GM12878 (cell line): ENCODE measurements around the gene MAPK13. TPM values are rescaled to one million over a fixed set of nuclear protein-coding genes. Genes with fewer than 3 reads are reported as not detected.

Source experiments
- ATAC-seq: fragments of 200-7000 bp; cut with Tn5 transposase; 3 replicates; pipeline ENCODE4 v1.9.1; 2020; ENCODE audit warnings: mild to moderate bottlenecking, moderate library complexity
- BruUV-seq: library from RNA; stranded (reverse); fragments of 400-500 nt; replicated peaks from 2 replicates; lab custom pipeline; 2021; lab: Mats Ljungman, UMichigan
- CTCF ChIA-PET: fragments of 300-600 bp; sonication (Branson Sonifier 250); formaldehyde crosslinking; extraction: SDS; loops from one replicate; lab custom pipeline; 2021; ENCODE audit warnings: inconsistent platforms; lab: Yijun Ruan, JAX
- POLR2A ChIA-PET: fragments of 350-600 bp; formaldehyde crosslinking; extraction: SDS; loops from one replicate; lab custom pipeline; 2021; ENCODE audit warnings: inconsistent platforms; lab: Charles Lee
- RAD21 ChIA-PET: fragments of 300-600 bp; sonication (Branson Sonifier 250); formaldehyde crosslinking; loops from one replicate; lab custom pipeline; 2023; ENCODE audit warnings: antibody characterized with exemption; ENCODE audit not compliant: unreplicated experiment; lab: Charles Lee
- SMC1A ChIA-PET: fragments of 300-600 bp; sonication (Branson Sonifier 250); formaldehyde crosslinking; loops from one replicate; lab custom pipeline; 2023; ENCODE audit not compliant: unreplicated experiment, uncharacterized antibody; lab: Charles Lee
- DNase-seq: peaks from one replicate; pipeline ENCODE4 v3.0.0-alpha.2; 2011; ENCODE audit warnings: low read depth, low spot score
- FAIRE-seq: peaks from 3 replicates; lab custom pipeline; 2011; peaks lifted over from hg19 to GRCh38; lab: Jason Lieb, UNC
- H2AFZ ChIP-seq: 2 replicates; pipeline ENCODE4 v1.6.0; 2011; ENCODE audit warnings: low read depth, low read length, control low read depth; ENCODE audit not compliant: control insufficient read depth
- H3K27ac ChIP-seq: 2 replicates; pipeline ENCODE4 v1.5.1; 2011; ENCODE audit warnings: control low read depth; ENCODE audit not compliant: control insufficient read depth, insufficient read depth
- H3K27me3 ChIP-seq, 2 experiments: replicated peaks in 1 of 2; 2 replicates each; pipeline versions ENCODE4 v1.6.0 to v1.6.1; 2011; ENCODE audit warnings: low read length in 1 of 2; ENCODE audit not compliant: control insufficient read depth in 2 of 2, insufficient read depth in 2 of 2
- H3K36me3 ChIP-seq, 2 experiments: 2 replicates each; pipeline ENCODE4 v1.5.1; 2011; ENCODE audit warnings: low read length in 1 of 2; ENCODE audit not compliant: control insufficient read depth in 2 of 2, insufficient read depth in 2 of 2
- H3K4me1 ChIP-seq: 2 replicates; pipeline ENCODE4 v1.6.1; 2011; ENCODE audit warnings: mild to moderate bottlenecking, low read length, moderate library complexity, mixed read lengths; ENCODE audit not compliant: control insufficient read depth, insufficient read depth
- H3K4me2 ChIP-seq: 2 replicates; pipeline ENCODE4 v1.6.0; 2011; ENCODE audit warnings: control low read depth; ENCODE audit not compliant: control insufficient read depth, insufficient read depth
- H3K4me3 ChIP-seq: fragments of 200-600 bp; sonication (generic); 2 replicates; pipeline ENCODE4 v1.5.1; 2016
- H3K79me2 ChIP-seq: 2 replicates; pipeline ENCODE4 v1.6.0; 2011; ENCODE audit warnings: low read length; ENCODE audit not compliant: control insufficient read depth, insufficient read depth
- H3K9ac ChIP-seq: 2 replicates; pipeline ENCODE4 v1.8.0; 2011; ENCODE audit warnings: low read length, control low read depth, mixed read lengths; ENCODE audit not compliant: control insufficient read depth, insufficient read depth
- H3K9me3 ChIP-seq: replicated peaks from 3 replicates; pipeline ENCODE4 v1.5.1; 2011; ENCODE audit warnings: mild to moderate bottlenecking, low read length; ENCODE audit not compliant: control insufficient read depth, insufficient read depth
- H4K20me1 ChIP-seq: 2 replicates; pipeline ENCODE4 v1.6.0; 2011; ENCODE audit not compliant: control insufficient read depth, insufficient read depth
- BHLHE40 ChIP-seq, 2 experiments: fragments of 450-650 bp in 1 of 2; IDR thresholded peaks; 2 replicates each; pipeline ENCODE4 v1.6.1; 2011 to 2017; ENCODE audit warnings: low read depth in 2 of 2, borderline replicate concordance in 1 of 2, improper control_type of control experiment in 1 of 2, low read length in 1 of 2, mild to moderate bottlenecking in 1 of 2
- BMI1 ChIP-seq: fragments of 450-650 bp; IDR thresholded peaks from 2 replicates; pipeline ENCODE4 v1.6.1; 2016; ENCODE audit warnings: mild to moderate bottlenecking, moderate library complexity, borderline replicate concordance
- CHD2 ChIP-seq: IDR thresholded peaks from 2 replicates; pipeline ENCODE4 v1.6.1; 2011; ENCODE audit warnings: low read depth, low read length, improper control_type of control experiment, borderline replicate concordance
- EP300 ChIP-seq, 2 experiments: fragments of 150-350 bp in 1 of 2; IDR thresholded peaks; 2 replicates each; pipeline ENCODE4 v1.6.1; 2011 to 2012; ENCODE audit warnings: low read depth in 2 of 2, low read length in 2 of 2, borderline replicate concordance in 1 of 2, improper control_type of control experiment in 1 of 2, inconsistent platforms in 1 of 2; ENCODE audit not compliant: control insufficient read depth in 1 of 2
- EZH2 ChIP-seq: IDR thresholded peaks from 2 replicates; pipeline ENCODE4 v1.6.1; 2012; ENCODE audit warnings: low read depth, mild to moderate bottlenecking, control low read depth, inconsistent platforms, low read length, borderline replicate concordance; ENCODE audit not compliant: control insufficient read depth
- HDAC2 ChIP-seq: fragments of 200-600 bp; sonication (generic); IDR thresholded peaks from 2 replicates; pipeline ENCODE4 v1.6.1; 2017
- HDGF ChIP-seq: fragments of 450-650 bp; IDR thresholded peaks from 2 replicates; pipeline ENCODE4 v1.6.1; 2016; ENCODE audit warnings: antibody characterized with exemption
- MEF2A ChIP-seq: IDR thresholded peaks from 2 replicates; pipeline ENCODE4 v1.6.1; 2011; ENCODE audit warnings: low read depth, mild to moderate bottlenecking, low read length, moderate library complexity; ENCODE audit not compliant: insufficient read depth
- PRDM15 ChIP-seq: fragments of 450-650 bp; formaldehyde crosslinking; IDR thresholded peaks from 2 replicates; pipeline ENCODE4 v1.4.0; 2020; ENCODE audit warnings: mild to moderate bottlenecking, moderate library complexity
- RBBP5 ChIP-seq: fragments of 200-600 bp; sonication (generic); conservative IDR thresholded peaks from 2 replicates; pipeline ENCODE4 v1.6.1; 2016
- SKIL ChIP-seq: fragments of 450-650 bp; IDR thresholded peaks from 2 replicates; pipeline ENCODE4 v1.6.1; 2017; ENCODE audit warnings: mild to moderate bottlenecking, low read depth, inconsistent platforms; ENCODE audit not compliant: poor library complexity, severe bottlenecking
- WRNIP1 ChIP-seq: IDR thresholded peaks from 2 replicates; pipeline ENCODE4 v1.6.1; 2011; ENCODE audit warnings: low read depth, low read length, improper control_type of control experiment, borderline replicate concordance
- ZNF217 ChIP-seq: fragments of 450-650 bp; IDR thresholded peaks from 2 replicates; pipeline ENCODE4 v1.6.1; 2017; ENCODE audit warnings: antibody characterized with exemption, mild to moderate bottlenecking
- WGBS: methylation state at CpG from one replicate; pipeline ENCODE4 v1.1.6; 2016; ENCODE audit warnings: low lambda C conversion rate; ENCODE audit not compliant: insufficient replicate concordance, insufficient coverage; ENCODE audit errors: missing lambda C conversion rate; 5-methylcytosine and 5-hydroxymethylcytosine counted together
- in situ Hi-C: fragments of 300-500 bp; cut with MboI; formaldehyde crosslinking; loops from 9 replicates; pipeline ENCODE4 v1.14.3; 2018; ENCODE audit warnings: mixed read lengths
- intact Hi-C: fragments of 100-400 bp; cut with micrococcal nuclease; formaldehyde crosslinking; loops from one replicate; pipeline ENCODE4 v1.14.2; 2022; ENCODE audit not compliant: unreplicated experiment
- polyA plus RNA-seq, 11 experiments: library from polyadenylated mRNA; depleted of rRNA in 4 of 11; unstranded in 6 of 11; stranded (reverse) in 5 of 11; fragments of >200 nt; fragmentation: Nextera tagmentation in 4 of 11; fragmentation: Illumina TruSeq in 1 of 11; extraction: Ambion mirVana in 4 of 11; extraction: Trizol in 1 of 11; gene quantifications; 1 replicate in 1 of 11; 2 replicates in 10 of 11; pipeline versions ENCODE4 v1.2.1 to v1.2.3, GENCODE V29; 2011 to 2016; ENCODE audit warnings: inconsistent platforms in 2 of 11, missing spikeins in 2 of 11, low read depth in 1 of 11
- total RNA-seq, 4 experiments: library from RNA; depleted of rRNA in 3 of 4; stranded (reverse); fragments of >200 nt in 3 of 4; fragmentation: Illumina TruSeq in 1 of 4; extraction: Trizol in 1 of 4; gene quantifications; 2 replicates each; pipeline versions ENCODE4 v1.2.1 to v1.2.3, GENCODE V29; 2013 to 2021
- TF ChIP-seq, protein P1 (sequence below): fragments of 450-650 bp; formaldehyde crosslinking; IDR thresholded peaks from 2 replicates; pipeline ENCODE4 v1.5.0; 2022; ENCODE audit warnings: mild to moderate bottlenecking, missing genetic modification characterization

The MAPK13 gene
- total and polyA plus RNA-seq, 10 of the 15 experiments (the other 5 are each of a cell fraction or from before 2014, with no cell fraction given): 1.8 to 48.0 (median 37.5) TPM

- Histone ChIP-seq H3K4me1 (no peaks in the 10 kb centered on the region), H2AFZ (no peak overlapping the region), H4K20me1 (no peaks in the 10 kb centered on the region), H3K9ac (no peak overlapping the region), H3K4me2 (no peak overlapping the region)
- BruUV-seq: no TSS peak
- ChIA-PET RAD21 (interaction anchor here (0.7 kb wide), 1 partner anchor 216 kb away, joined by 3 read pairs; no protein-coding TSS in a partner anchor), POLR2A (no interaction called here)
- TF ChIP-seq SKIL: no peak
- TF ChIP-seq WRNIP1: no peak
- no peak for TF ChIP-seq RBBP5
- no peak for TF ChIP-seq BHLHE40 (IDR thresholded peaks at IDR 0.05; ENCODE audit: borderline replicate concordance in 1 of 2, low read depth in 2 of 2, low read length in 1 of 2)
- no peak for TF ChIP-seq BMI1
- TF ChIP-seq MEF2A: no peak
- TF ChIP-seq HDGF: no peak
- TF ChIP-seq, protein P1, sequence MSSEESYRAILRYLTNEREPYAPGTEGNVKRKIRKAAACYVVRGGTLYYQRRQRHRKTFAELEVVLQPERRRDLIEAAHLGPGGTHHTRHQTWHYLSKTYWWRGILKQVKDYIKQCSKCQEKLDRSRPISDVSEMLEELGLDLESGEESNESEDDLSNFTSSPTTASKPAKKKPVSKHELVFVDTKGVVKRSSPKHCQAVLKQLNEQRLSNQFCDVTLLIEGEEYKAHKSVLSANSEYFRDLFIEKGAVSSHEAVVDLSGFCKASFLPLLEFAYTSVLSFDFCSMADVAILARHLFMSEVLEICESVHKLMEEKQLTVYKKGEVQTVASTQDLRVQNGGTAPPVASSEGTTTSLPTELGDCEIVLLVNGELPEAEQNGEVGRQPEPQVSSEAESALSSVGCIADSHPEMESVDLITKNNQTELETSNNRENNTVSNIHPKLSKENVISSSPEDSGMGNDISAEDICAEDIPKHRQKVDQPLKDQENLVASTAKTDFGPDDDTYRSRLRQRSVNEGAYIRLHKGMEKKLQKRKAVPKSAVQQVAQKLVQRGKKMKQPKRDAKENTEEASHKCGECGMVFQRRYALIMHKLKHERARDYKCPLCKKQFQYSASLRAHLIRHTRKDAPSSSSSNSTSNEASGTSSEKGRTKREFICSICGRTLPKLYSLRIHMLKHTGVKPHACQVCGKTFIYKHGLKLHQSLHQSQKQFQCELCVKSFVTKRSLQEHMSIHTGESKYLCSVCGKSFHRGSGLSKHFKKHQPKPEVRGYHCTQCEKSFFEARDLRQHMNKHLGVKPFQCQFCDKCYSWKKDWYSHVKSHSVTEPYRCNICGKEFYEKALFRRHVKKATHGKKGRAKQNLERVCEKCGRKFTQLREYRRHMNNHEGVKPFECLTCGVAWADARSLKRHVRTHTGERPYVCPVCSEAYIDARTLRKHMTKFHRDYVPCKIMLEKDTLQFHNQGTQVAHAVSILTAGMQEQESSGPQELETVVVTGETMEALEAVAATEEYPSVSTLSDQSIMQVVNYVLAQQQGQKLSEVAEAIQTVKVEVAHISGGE (CRISPR knock-in tag): no peak
- no peak for TF ChIP-seq CHD2
- no peak for TF ChIP-seq ZNF217
- no peak for TF ChIP-seq EP300 (IDR thresholded peaks at IDR 0.05; ENCODE audit: borderline replicate concordance in 1 of 2, control insufficient read depth in 1 of 2, low read depth in 2 of 2, low read length in 2 of 2)
- no peak for TF ChIP-seq EZH2
- no peak for TF ChIP-seq PRDM15 (CRISPR knock-in tag)
- TF ChIP-seq HDAC2: no peak
- TF ChIP-seq, all 136 proteins: peak for 0
- FAIRE-seq: no peak
- in situ Hi-C loops (no loop called here), intact Hi-C loops (no loop called here)
- ChIA-PET CTCF (interaction anchor here (0.8 to 1.7 kb wide), 2 partner anchors 50 to 196 kb away, joined by 3 read pairs; no protein-coding TSS in a partner anchor), SMC1A (interaction anchor here (1.5 to 1.6 kb wide), 2 partner anchors 14 to 50 kb away, joined by 3 to 5 read pairs; no protein-coding TSS in a partner anchor)
- 38% methylated on average over 4 of the region's 4 CpGs for WGBS
- no peaks in the 10 kb centered on the region for H3K27me3 ChIP-seq
- DNase-seq: no peak
- H3K4me3 ChIP-seq: no peak overlapping the region
- H3K79me2 ChIP-seq: no peaks in the 10 kb centered on the region
- ATAC-seq: no peak
- no peak overlapping the region for H3K27ac ChIP-seq
- no peaks in the 10 kb centered on the region; the same call in 2 of the 3 replicates for H3K9me3 ChIP-seq
- no peaks in the 10 kb centered on the region for H3K36me3 ChIP-seq
These were observed 15.2 kb downstream of the MAPK13 start for GRCh38 chr6:36145495-36145894.
